ENCODE results near the gene PPP6R3.
"Not testable (repeated sequence)": the region's sequence is repeated elsewhere in the genome, so short reads cannot be mapped to it uniquely, and the experiment has no call there.

PPP6R3 gene

GRCh38 chr11:68617925-68618809 is 157.6 kb downstream of the PPP6R3 start:
- TF ChIP-seq, protein P1, sequence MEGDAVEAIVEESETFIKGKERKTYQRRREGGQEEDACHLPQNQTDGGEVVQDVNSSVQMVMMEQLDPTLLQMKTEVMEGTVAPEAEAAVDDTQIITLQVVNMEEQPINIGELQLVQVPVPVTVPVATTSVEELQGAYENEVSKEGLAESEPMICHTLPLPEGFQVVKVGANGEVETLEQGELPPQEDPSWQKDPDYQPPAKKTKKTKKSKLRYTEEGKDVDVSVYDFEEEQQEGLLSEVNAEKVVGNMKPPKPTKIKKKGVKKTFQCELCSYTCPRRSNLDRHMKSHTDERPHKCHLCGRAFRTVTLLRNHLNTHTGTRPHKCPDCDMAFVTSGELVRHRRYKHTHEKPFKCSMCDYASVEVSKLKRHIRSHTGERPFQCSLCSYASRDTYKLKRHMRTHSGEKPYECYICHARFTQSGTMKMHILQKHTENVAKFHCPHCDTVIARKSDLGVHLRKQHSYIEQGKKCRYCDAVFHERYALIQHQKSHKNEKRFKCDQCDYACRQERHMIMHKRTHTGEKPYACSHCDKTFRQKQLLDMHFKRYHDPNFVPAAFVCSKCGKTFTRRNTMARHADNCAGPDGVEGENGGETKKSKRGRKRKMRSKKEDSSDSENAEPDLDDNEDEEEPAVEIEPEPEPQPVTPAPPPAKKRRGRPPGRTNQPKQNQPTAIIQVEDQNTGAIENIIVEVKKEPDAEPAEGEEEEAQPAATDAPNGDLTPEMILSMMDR (conservative IDR thresholded peaks at IDR 0.05; ENCODE audit: low read length), result no peak
- no peak for DNase-seq (ENCODE audit: low read depth)

GRCh38 chr11:68621826-68622225 is 161.3 kb downstream of the PPP6R3 start:
- TF ChIP-seq, protein P1 (conservative IDR thresholded peaks at IDR 0.05; ENCODE audit: low read length), result no peak
- H3K4me3 ChIP-seq (ENCODE audit: low read length), result no peak overlapping the region
- no peak for DNase-seq (ENCODE audit: low read depth)

More at GRCh38 chr11:68617925-68618809, 157.6 kb downstream of the PPP6R3 start:
- no peak overlapping the region for H3K4me3 ChIP-seq (ENCODE audit: low read length)

- H3K4me3 ChIP-seq (ENCODE audit: low read length); DNase-seq (ENCODE audit: low read depth): not testable (repeated sequence)
Measured at GRCh38 chr11:68623706-68624105, 163.2 kb downstream of the PPP6R3 start.

GRCh38 chr11:68625069-68625468 is 164.5 kb downstream of the PPP6R3 start:
- H3K4me3 ChIP-seq (ENCODE audit: low read length); DNase-seq (ENCODE audit: low read depth): not testable (repeated sequence)

DNA sequence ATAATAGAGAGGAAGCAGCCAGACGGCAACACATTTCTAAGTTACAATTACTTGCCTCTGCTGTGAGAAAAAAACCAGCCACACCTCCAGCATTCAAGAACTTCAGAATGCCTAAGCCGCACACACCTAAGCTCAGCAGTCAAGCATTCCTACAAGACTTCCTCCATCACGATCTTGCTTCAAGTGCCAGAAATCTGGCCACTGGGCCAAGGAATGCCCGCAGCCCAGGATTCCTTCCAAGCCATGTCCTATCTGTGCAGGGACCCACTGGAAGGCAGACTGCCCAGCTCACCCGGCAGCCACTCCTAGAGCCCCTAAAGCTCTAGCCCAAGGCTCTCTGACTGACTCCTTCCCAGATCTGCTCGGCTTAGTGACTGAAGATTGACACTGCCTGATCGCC is 165.7 kb downstream of the PPP6R3 start:
- H3K4me3 ChIP-seq (ENCODE audit: low read length); DNase-seq (ENCODE audit: low read depth): not testable (repeated sequence)

DNA sequence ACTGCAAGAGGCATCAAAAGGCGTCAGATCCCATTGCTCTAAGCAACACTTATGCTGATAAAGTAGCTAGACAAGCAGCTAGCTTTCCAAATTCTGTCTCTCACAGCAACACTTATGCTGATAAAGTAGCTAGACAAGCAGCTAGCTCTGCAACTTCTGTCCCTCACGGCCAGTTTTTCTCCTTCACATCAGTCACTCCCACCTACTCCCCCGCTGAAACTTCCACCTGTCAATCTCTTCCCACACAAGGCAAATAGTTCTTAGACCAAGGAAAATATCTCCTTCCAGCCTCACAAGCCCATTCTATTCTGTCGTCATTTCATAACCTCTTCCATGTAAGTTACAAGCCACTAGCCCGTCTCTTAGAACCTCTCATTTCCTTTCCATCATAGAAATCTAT is 168.3 kb downstream of the PPP6R3 start:
- H3K4me3 ChIP-seq (ENCODE audit: low read length); DNase-seq (ENCODE audit: low read depth): not testable (repeated sequence)

GRCh38 chr11:68632375-68632774 is 171.8 kb downstream of the PPP6R3 start:
- not testable (repeated sequence) for DNase-seq (ENCODE audit: low read depth); H3K4me3 ChIP-seq (ENCODE audit: low read length)

- no peak overlapping the region for H3K4me3 ChIP-seq (ENCODE audit: low read length)
- peak; percentile 28 for DNase-seq (ENCODE audit: low read depth)
- TF ChIP-seq, protein P1 (conservative IDR thresholded peaks at IDR 0.05; ENCODE audit: low read length), result peak; percentile 52
Measured at GRCh38 chr11:68632802-68633201, 172.2 kb downstream of the PPP6R3 start.

GRCh38 chr11:68634606-68635005 is 174.1 kb downstream of the PPP6R3 start:
- DNase-seq (ENCODE audit: low read depth); H3K4me3 ChIP-seq (ENCODE audit: low read length): not testable (repeated sequence)

DNA sequence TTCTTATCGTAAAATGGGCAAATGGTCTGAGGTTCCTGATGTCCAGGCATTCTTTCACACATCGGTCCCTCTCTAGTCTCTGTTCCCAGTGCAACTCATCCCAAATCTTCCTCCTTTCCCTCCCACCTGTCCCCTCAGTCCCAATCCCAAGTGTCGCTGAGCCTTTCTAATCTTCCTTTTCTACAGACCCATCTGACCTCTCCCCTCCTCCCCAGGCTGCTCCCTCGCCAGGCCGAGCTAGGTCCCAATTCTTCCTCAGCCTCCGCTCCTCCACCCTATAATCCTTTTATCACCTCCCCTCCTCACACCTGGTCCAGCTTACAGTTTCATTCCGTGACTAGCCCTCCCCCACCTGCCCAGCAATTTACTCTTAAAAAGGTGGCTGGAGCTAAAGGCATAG is 174.6 kb downstream of the PPP6R3 start:
- not testable (repeated sequence) for H3K4me3 ChIP-seq (ENCODE audit: low read length); DNase-seq (ENCODE audit: low read depth)

DNA sequence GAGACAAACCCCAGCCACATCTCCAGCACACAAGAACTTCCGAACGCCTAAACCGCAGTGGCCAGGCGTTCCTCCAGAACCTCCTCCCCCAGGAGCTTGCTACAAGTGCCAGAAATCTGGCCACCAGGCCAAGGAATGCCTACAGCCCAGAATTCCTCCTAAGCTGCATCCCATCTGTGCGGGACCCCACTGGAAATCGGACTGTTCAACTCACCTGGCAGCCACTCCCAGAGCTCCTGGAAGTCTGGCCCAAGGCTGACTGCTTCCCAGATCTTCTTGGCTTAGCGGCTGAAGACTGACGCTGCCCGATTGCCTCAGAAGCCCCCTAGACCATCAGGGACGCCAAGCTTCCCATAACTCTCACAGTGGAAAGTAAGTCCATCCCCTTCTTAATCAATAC is 175.3 kb downstream of the PPP6R3 start:
- not testable (repeated sequence) for H3K4me3 ChIP-seq (ENCODE audit: low read length)
- DNase-seq (ENCODE audit: low read depth), result peak; percentile 53

DNA sequence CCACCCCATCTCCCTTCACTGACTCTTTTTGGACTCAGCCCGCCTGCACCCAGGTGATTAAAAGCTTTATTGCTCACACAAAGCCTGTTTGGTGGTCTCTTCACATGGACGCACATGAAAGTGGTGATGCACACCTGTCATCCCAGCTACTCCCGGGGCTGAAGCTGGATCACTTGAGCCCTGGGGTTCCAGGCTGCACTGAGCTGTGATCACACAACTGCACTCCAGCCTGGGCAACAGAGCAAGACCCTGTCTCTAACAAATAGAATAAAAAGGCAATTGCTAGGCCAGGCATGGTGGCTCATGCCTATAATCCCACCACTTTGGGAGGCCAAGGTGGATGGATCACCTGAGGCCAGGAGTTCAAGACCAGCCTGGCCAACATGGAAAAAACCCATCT is 178.8 kb downstream of the PPP6R3 start:
- H3K4me3 ChIP-seq (ENCODE audit: low read length); DNase-seq (ENCODE audit: low read depth): not testable (repeated sequence)

Data from AG10803 (cell line).